SU-DHL-6 (cell line): Measurements from ENCODE around the gene EXOC4.

ENCODE experiments used
- EZH2phosphoT487 ChIP-seq: fragments of 200-600 bp; sonication (generic), shearing (Covaris generic); conservative IDR thresholded peaks from 2 replicates; pipeline ENCODE4 v1.6.1; 2018; ENCODE audit warnings: mild to moderate bottlenecking, antibody characterized with exemption, low read length, moderate library complexity, mixed read lengths
- TF ChIP-seq, protein P1 (sequence below): fragments of 200-600 bp; sonication (generic); IDR thresholded peaks from one replicate; pipeline ENCODE4 v1.5.1; 2017; ENCODE audit warnings: antibody characterized with exemption, mild to moderate bottlenecking, low read length, moderate library complexity; ENCODE audit not compliant: insufficient read depth, poor library complexity, severe bottlenecking

- TF ChIP-seq, protein P1, sequence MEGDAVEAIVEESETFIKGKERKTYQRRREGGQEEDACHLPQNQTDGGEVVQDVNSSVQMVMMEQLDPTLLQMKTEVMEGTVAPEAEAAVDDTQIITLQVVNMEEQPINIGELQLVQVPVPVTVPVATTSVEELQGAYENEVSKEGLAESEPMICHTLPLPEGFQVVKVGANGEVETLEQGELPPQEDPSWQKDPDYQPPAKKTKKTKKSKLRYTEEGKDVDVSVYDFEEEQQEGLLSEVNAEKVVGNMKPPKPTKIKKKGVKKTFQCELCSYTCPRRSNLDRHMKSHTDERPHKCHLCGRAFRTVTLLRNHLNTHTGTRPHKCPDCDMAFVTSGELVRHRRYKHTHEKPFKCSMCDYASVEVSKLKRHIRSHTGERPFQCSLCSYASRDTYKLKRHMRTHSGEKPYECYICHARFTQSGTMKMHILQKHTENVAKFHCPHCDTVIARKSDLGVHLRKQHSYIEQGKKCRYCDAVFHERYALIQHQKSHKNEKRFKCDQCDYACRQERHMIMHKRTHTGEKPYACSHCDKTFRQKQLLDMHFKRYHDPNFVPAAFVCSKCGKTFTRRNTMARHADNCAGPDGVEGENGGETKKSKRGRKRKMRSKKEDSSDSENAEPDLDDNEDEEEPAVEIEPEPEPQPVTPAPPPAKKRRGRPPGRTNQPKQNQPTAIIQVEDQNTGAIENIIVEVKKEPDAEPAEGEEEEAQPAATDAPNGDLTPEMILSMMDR, result no peak
- TF ChIP-seq EZH2phosphoT487, result no peak
Measured at GRCh38 chr7:133963629-133964028, 710.8 kb downstream of the EXOC4 start.
